Coronary artery (tissue), 2 donors: ENCODE results near the gene NRL.

ENCODE experiments used
- DNase-seq: peaks from one replicate; pipeline ENCODE4 v3.0.0-alpha.2; 2017; ENCODE audit warnings: low spot score
- H3K27ac ChIP-seq, 2 donors: fragments of 200-600 bp; sonication (generic); one replicate each; pipeline ENCODE4 v1.5.1; 2016 to 2019
- H3K4me3 ChIP-seq: fragments of 200-600 bp; sonication (generic); 2 replicates; pipeline ENCODE4 v1.5.1; 2016; ENCODE audit warnings: mild to moderate bottlenecking, moderate library complexity
- CTCF ChIP-seq: fragments of 200-600 bp; sonication (generic); IDR thresholded peaks from one replicate; pipeline ENCODE4 v1.5.1; 2019; ENCODE audit warnings: antibody characterized with exemption

Gene NRL

GRCh38 chr14:24114532-24115421 is at the start of gene NRL, which contains the start of gene DCAF11:
Gene NRL (minus strand): TSS chr14:24114949. CDS start chr14:24082848, 32,101 bp downstream.
Gene DCAF11 (plus strand): TSS chr14:24114777. CDS start chr14:24115595, 818 bp downstream.
- H3K4me3 ChIP-seq: peak within 1 kb of the TSS; percentile 82
- peak within 1 kb of the TSS; percentile 96 to 98 for H3K27ac ChIP-seq
- no peak for TF ChIP-seq CTCF
- peak; percentile 100 for DNase-seq

GRCh38 chr14:24162093-24162492 is 47.3 kb upstream of the NRL start:
- no peak for TF ChIP-seq CTCF
- H3K27ac ChIP-seq: peak overlapping the region; percentile 88 to 97
- peak; percentile 65 for DNase-seq
- peak overlapping the region; percentile 80 for H3K4me3 ChIP-seq

GRCh38 chr14:24160850-24161804 is 46.4 kb upstream of the NRL start, which contains the start of gene IRF9:
Gene IRF9 (plus strand): TSS chr14:24161265. CDS start chr14:24162145, 880 bp downstream.
- Histone ChIP-seq H3K27ac (peak within 1 kb of the TSS; percentile 88 to 97), H3K4me3 (peak within 1 kb of the TSS; percentile 80)
- TF ChIP-seq CTCF: peak; percentile 91
- peak; percentile 95 for DNase-seq

- peak overlapping the region; percentile 88 to 97 for H3K27ac ChIP-seq
- peak overlapping the region; percentile 80 for H3K4me3 ChIP-seq
- TF ChIP-seq CTCF: no peak
- no peak for DNase-seq
These were observed 45.7 kb upstream of the NRL start for GRCh38 chr14:24160499-24160849.

- H3K27ac ChIP-seq: peak overlapping the region in 1 of 2 donors; percentile 97
- H3K4me3 ChIP-seq: no peak overlapping the region
- DNase-seq: peak; percentile 68
- TF ChIP-seq CTCF: no peak
These were observed 45.2 kb upstream of the NRL start for GRCh38 chr14:24159777-24160498.

- no peak for TF ChIP-seq CTCF
- Histone ChIP-seq H3K27ac (no peak overlapping the region), H3K4me3 (no peak overlapping the region)
- DNase-seq: no peak
These were observed 42.6 kb upstream of the NRL start for GRCh38 chr14:24157331-24157730.
